Esophagus muscularis mucosa (tissue), 4 donors: Measurements from ENCODE around the gene PITX1.

Experiments
- EP300 ChIP-seq: sonication (generic); formaldehyde crosslinking; IDR thresholded peaks from one replicate; pipeline ENCODE4 v1.6.1; 2017; ENCODE audit warnings: antibody characterized with exemption
- POLR2A ChIP-seq: fragments of 450-650 bp; IDR thresholded peaks from one replicate; pipeline ENCODE4 v1.6.1; 2017; ENCODE audit warnings: antibody characterized with exemption, moderate library complexity, mild to moderate bottlenecking, low read depth
- POLR2AphosphoS5 ChIP-seq, 2 donors: sonication (generic); formaldehyde crosslinking; IDR thresholded peaks; one replicate each; pipeline ENCODE4 v1.6.1; 2017; ENCODE audit warnings: antibody characterized with exemption in 2 of 2
- TF ChIP-seq, protein P1 (sequence below), 3 experiments: fragments of 200-600 bp in 2 of 3; fragments of 450-650 bp in 1 of 3; sonication (generic) in 2 of 3; IDR thresholded peaks; one replicate each; pipeline ENCODE4 v1.5.1; 2017 to 2019; ENCODE audit warnings: antibody characterized with exemption in 3 of 3, mild to moderate bottlenecking in 2 of 3, moderate library complexity in 1 of 3

- TF ChIP-seq, protein P1, sequence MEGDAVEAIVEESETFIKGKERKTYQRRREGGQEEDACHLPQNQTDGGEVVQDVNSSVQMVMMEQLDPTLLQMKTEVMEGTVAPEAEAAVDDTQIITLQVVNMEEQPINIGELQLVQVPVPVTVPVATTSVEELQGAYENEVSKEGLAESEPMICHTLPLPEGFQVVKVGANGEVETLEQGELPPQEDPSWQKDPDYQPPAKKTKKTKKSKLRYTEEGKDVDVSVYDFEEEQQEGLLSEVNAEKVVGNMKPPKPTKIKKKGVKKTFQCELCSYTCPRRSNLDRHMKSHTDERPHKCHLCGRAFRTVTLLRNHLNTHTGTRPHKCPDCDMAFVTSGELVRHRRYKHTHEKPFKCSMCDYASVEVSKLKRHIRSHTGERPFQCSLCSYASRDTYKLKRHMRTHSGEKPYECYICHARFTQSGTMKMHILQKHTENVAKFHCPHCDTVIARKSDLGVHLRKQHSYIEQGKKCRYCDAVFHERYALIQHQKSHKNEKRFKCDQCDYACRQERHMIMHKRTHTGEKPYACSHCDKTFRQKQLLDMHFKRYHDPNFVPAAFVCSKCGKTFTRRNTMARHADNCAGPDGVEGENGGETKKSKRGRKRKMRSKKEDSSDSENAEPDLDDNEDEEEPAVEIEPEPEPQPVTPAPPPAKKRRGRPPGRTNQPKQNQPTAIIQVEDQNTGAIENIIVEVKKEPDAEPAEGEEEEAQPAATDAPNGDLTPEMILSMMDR (IDR thresholded peaks at IDR 0.05), result no peak
- TF ChIP-seq POLR2A (no peak), POLR2AphosphoS5 (IDR thresholded peaks at IDR 0.05) (no peak), EP300 (no peak)
Observed at GRCh38 chr5:135075621-135076020, 41.6 kb upstream of the PITX1 start.
